ENCODE data around the gene FBN3.

GRCh38 chr19:8084152-8084551 is 65.2 kb downstream of the FBN3 start:
- no peak for TF ChIP-seq SUZ12 (IDR thresholded peaks at IDR 0.05; ENCODE audit: extremely low read depth, insufficient read depth, insufficient read length)
- TF ChIP-seq YY1 (IDR thresholded peaks at IDR 0.05; ENCODE audit: insufficient read depth, insufficient read length): no peak

Data from NT2/D1 (cell line).